ENCODE data around the gene HYDIN. TPM values are rescaled to one million over a fixed set of nuclear protein-coding genes. Genes with fewer than 3 reads are reported as not detected.

HYDIN gene
- total and polyA plus RNA-seq, 7 donors = under 0.01 to 7.5 (median 1.6) TPM; not detected in 1

DNA sequence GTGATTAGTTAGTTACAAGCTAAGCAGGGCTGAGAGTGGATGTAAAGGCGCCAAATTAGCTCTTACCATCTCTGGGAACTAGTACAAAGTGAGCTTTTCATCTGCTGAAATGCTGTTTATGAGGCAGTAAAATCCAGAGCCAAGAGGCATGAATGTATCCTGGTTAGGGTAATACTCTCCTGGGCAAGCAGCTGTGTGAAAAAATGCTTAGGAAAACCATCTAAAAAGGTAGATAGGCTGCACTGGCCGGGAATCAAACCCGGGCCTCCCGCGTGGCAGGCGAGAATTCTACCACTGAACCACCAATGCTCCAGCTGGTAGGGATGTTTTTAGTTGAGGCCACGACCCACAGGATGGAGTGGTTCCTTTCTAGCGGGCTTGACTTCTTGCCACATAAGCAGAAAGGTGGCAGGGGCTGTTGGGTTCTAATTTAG lies 452.5 kb downstream of the HYDIN start:
- H3K4me1 ChIP-seq = peaks cover 0 to 24% (median 23%) of the 10 kb centered on the region in 4 donors
- WGBS, 2 donors = 87 to 90% methylated on average over 8 of the region's 8 CpGs
- DNase-seq = no peak
- peak overlapping the region in 3 of 4 donors; percentile 56 to 69 (median 60) for H3K27ac ChIP-seq
- no peak overlapping the region for H3K4me3 ChIP-seq
- intact Hi-C loops (cut with DNase I) = loop anchor here (10.0 kb wide), 1 partner anchor 253 kb away; the partner anchor contains the start of genes COG4 and SF3B3
- peaks cover 6 to 43% (median 25%) of the 10 kb centered on the region in 4 donors for H3K36me3 ChIP-seq
- no peaks in the 10 kb centered on the region for H3K27me3 ChIP-seq
- TF ChIP-seq EP300 (IDR thresholded peaks at IDR 0.05) = no peak
- peak in 2 of 4 donors; percentile 7 to 23 for TF ChIP-seq POLR2AphosphoS5 (IDR thresholded peaks at IDR 0.05)
- TF ChIP-seq POLR2A (IDR thresholded peaks at IDR 0.05) = no peak
- no peak for TF ChIP-seq CTCF (IDR thresholded peaks at IDR 0.05)
- H3K9me3 ChIP-seq = no peaks in the 10 kb centered on the region

GRCh38 chr16:70777496-70777895 lies 453.0 kb downstream of the HYDIN start:
- intact Hi-C loops (cut with DNase I) = loop anchor here (10.0 kb wide), 1 partner anchor 253 kb away; the partner anchor contains the start of genes COG4 and SF3B3
- no peak overlapping the region for H3K4me3 ChIP-seq
- H3K27me3 ChIP-seq = no peaks in the 10 kb centered on the region
- TF ChIP-seq EP300 (IDR thresholded peaks at IDR 0.05) (no peak), POLR2A (IDR thresholded peaks at IDR 0.05) (no peak), POLR2AphosphoS5 (IDR thresholded peaks at IDR 0.05) (no peak)
- no peak for DNase-seq
- peaks cover 0 to 24% (median 23%) of the 10 kb centered on the region in 4 donors for H3K4me1 ChIP-seq
- H3K27ac ChIP-seq = peak overlapping the region in 3 of 4 donors; percentile 56 to 69 (median 60)
- no peaks in the 10 kb centered on the region for H3K9me3 ChIP-seq
- H3K36me3 ChIP-seq = peaks cover under 1 to 38% (median 22%) of the 10 kb centered on the region in 4 donors
- WGBS, 2 donors = 88 to 94% methylated on average over 9 of the region's 9 CpGs

DNA sequence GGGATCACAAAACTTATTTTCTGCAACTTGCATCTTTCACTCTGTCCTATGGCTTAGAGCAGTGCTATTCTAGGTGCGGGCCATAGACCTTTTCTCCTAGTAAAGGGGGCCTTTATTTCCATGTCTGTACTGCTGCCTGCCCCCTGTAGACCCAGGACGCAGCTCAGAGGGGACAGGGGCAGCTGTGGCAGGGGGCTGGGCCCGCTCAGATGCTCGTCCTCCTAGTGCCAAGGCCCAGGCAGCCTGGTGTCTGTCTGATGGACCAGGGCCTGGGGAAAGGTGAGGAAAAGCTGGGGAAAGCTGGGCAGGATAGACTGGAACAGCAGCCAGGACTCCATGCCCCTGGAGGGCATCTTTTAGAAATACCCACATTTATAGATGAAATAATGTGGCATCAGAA lies 455.1 kb downstream of the HYDIN start:
- intact Hi-C loops (cut with DNase I) = loop anchor here (10.0 kb wide), 1 partner anchor 251 kb away; the partner anchor contains the start of genes COG4 and SF3B3
- no peak overlapping the region for H3K4me3 ChIP-seq
- DNase-seq = no peak
- no peak overlapping the region for H3K27ac ChIP-seq
- H3K9me3 ChIP-seq = no peaks in the 10 kb centered on the region
- WGBS, 2 donors = 95% methylated on average over 4 of the region's 4 CpGs
- H3K27me3 ChIP-seq = no peaks in the 10 kb centered on the region
- peaks cover 0 to 33% (median 29%) of the 10 kb centered on the region in 4 donors for H3K4me1 ChIP-seq
- TF ChIP-seq CTCF (IDR thresholded peaks at IDR 0.05) = no peak
- no peak for TF ChIP-seq POLR2AphosphoS5 (IDR thresholded peaks at IDR 0.05)
- TF ChIP-seq EP300 (IDR thresholded peaks at IDR 0.05) = no peak
- no peak for TF ChIP-seq POLR2A (IDR thresholded peaks at IDR 0.05)
- H3K36me3 ChIP-seq = peaks cover 0 to 30% (median 7%) of the 10 kb centered on the region in 4 donors

- H3K4me1 ChIP-seq = peaks cover 0 to 33% (median 28%) of the 10 kb centered on the region in 4 donors
- peaks cover 0 to 19% (median 5%) of the 10 kb centered on the region in 4 donors for H3K36me3 ChIP-seq
- DNase-seq = no peak
- 92 to 96% methylated on average over 13 of the region's 13 CpGs for WGBS, 2 donors
- intact Hi-C loops (cut with DNase I) = loop anchor here (10.0 kb wide), 1 partner anchor 249 kb away; the partner anchor contains the start of genes COG4 and SF3B3
- no peaks in the 10 kb centered on the region for H3K27me3 ChIP-seq
- no peak for TF ChIP-seq CTCF (IDR thresholded peaks at IDR 0.05)
- TF ChIP-seq POLR2A (IDR thresholded peaks at IDR 0.05) = no peak
- no peak for TF ChIP-seq POLR2AphosphoS5 (IDR thresholded peaks at IDR 0.05)
- no peak for TF ChIP-seq EP300 (IDR thresholded peaks at IDR 0.05)
- no peaks in the 10 kb centered on the region for H3K9me3 ChIP-seq
- H3K4me3 ChIP-seq = no peak overlapping the region
- H3K27ac ChIP-seq = no peak overlapping the region
Observed at GRCh38 chr16:70774261-70774660, 456.3 kb downstream of the HYDIN start.

DNA sequence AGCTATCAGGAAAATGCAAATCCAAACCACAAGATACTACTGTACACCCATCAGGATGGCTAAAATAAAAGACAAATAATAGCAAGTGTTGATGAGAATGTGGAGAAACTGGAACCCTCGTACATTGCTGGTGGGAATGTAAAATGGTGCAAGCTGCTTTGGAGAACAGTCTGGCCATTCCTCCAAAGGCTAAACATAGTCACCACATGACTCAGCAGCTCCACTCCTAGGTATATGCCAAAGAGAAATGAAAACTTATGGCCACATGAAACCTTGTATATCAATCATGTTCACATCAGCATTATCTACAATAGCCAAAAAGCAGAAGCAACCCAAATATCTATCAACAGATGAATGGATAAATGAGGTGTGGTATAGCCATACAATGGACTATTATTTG lies 458.0 kb downstream of the HYDIN start:
- no peak for DNase-seq
- 93 to 98% methylated on average over 1 of the region's 1 CpG for WGBS, 2 donors
- H3K27me3 ChIP-seq = no peaks in the 10 kb centered on the region
- H3K4me1 ChIP-seq = peaks cover 0 to 16% (median 10%) of the 10 kb centered on the region in 4 donors
- intact Hi-C loops (cut with DNase I) = loop anchor here (10.0 kb wide), 1 partner anchor 248 kb away; the partner anchor contains the start of genes COG4 and SF3B3
- H3K4me3 ChIP-seq = no peak overlapping the region
- no peak for TF ChIP-seq EP300 (IDR thresholded peaks at IDR 0.05)
- H3K27ac ChIP-seq = no peak overlapping the region
- H3K9me3 ChIP-seq = no peaks in the 10 kb centered on the region
- peaks cover 0 to 18% (median 5%) of the 10 kb centered on the region in 4 donors for H3K36me3 ChIP-seq

Measured in sigmoid colon (tissue), 7 donors.